Astrocyte (in vitro differentiated cells and primary cell): ENCODE data around the gene PPP1R11. TPM values are rescaled to one million over a fixed set of nuclear protein-coding genes. Genes with fewer than 3 reads are reported as not detected.
"Not testable (repeated sequence)": the region's sequence is repeated elsewhere in the genome, so short reads cannot be mapped to it uniquely, and the experiment has no call there.

Source experiments
- DNase-seq: peaks from one replicate; pipeline ENCODE4 v3.0.0-alpha.2; 2010; ENCODE audit warnings: low read depth
- FAIRE-seq: peaks from 2 replicates; lab custom pipeline; 2011; peaks lifted over from hg19 to GRCh38; lab: Jason Lieb, UNC
- H2AFZ ChIP-seq: 2 replicates; pipeline ENCODE4 v1.6.0; 2012; ENCODE audit warnings: low read depth, low read length, inconsistent platforms
- H3K27ac ChIP-seq: 2 replicates; pipeline ENCODE4 v1.5.1; 2011; ENCODE audit warnings: low read depth, low read length, inconsistent platforms
- H3K27me3 ChIP-seq: 2 replicates; pipeline ENCODE4 v1.6.0; 2011; ENCODE audit warnings: low read length, inconsistent platforms; ENCODE audit not compliant: insufficient read depth
- H3K36me3 ChIP-seq: 2 replicates; pipeline ENCODE4 v1.5.1; 2011; ENCODE audit warnings: low read length, inconsistent platforms; ENCODE audit not compliant: insufficient read depth
- H3K4me1 ChIP-seq: 2 replicates; pipeline ENCODE4 v1.5.1; 2011; ENCODE audit warnings: low read length, inconsistent platforms; ENCODE audit not compliant: insufficient read depth
- H3K4me2 ChIP-seq: 2 replicates; pipeline ENCODE4 v1.6.0; 2012; ENCODE audit warnings: low read length, inconsistent platforms
- H3K4me3 ChIP-seq: 2 replicates; pipeline ENCODE4 v1.5.1; 2011; ENCODE audit warnings: low read depth, mild to moderate bottlenecking, low read length, inconsistent platforms; ENCODE audit not compliant: insufficient read depth
- H3K79me2 ChIP-seq: 2 replicates; pipeline ENCODE4 v1.6.0; 2012; ENCODE audit warnings: mild to moderate bottlenecking, low read length, inconsistent platforms; ENCODE audit not compliant: insufficient read depth
- H3K9ac ChIP-seq: 2 replicates; pipeline ENCODE4 v1.6.0; 2012; ENCODE audit warnings: mild to moderate bottlenecking, low read length, inconsistent platforms
- H3K9me3 ChIP-seq: 2 replicates; pipeline ENCODE4 v1.5.1; 2012; ENCODE audit warnings: low read depth, mild to moderate bottlenecking, low read length, inconsistent platforms; ENCODE audit not compliant: insufficient read depth
- H4K20me1 ChIP-seq: 2 replicates; pipeline ENCODE4 v1.6.0; 2012; ENCODE audit warnings: low read length, inconsistent platforms; ENCODE audit not compliant: insufficient read depth
- H3K27ac Mint-ChIP-seq: one replicate; pipeline ENCODE4 v1.8.0; 2021; ENCODE audit warnings: mild to moderate bottlenecking, mixed read lengths; ENCODE audit not compliant: unreplicated experiment
- H3K27me3 Mint-ChIP-seq: one replicate; pipeline ENCODE4 v1.8.0; 2021; ENCODE audit warnings: low read depth, mixed read lengths; ENCODE audit not compliant: unreplicated experiment
- H3K36me3 Mint-ChIP-seq: one replicate; pipeline ENCODE4 v1.8.0; 2021; ENCODE audit warnings: low read depth, mixed read lengths; ENCODE audit not compliant: unreplicated experiment
- H3K4me1 Mint-ChIP-seq: one replicate; pipeline ENCODE4 v1.8.0; 2021; ENCODE audit warnings: low read depth, mixed read lengths; ENCODE audit not compliant: unreplicated experiment
- H3K4me3 Mint-ChIP-seq: one replicate; pipeline ENCODE4 v1.8.0; 2021; ENCODE audit warnings: mild to moderate bottlenecking, moderate library complexity, mixed read lengths; ENCODE audit not compliant: unreplicated experiment
- H3K9me3 Mint-ChIP-seq: one replicate; pipeline ENCODE4 v1.8.0; 2021; ENCODE audit warnings: mild to moderate bottlenecking, mixed read lengths; ENCODE audit not compliant: unreplicated experiment
- CTCF ChIP-seq: IDR thresholded peaks from 2 replicates; pipeline ENCODE4 v1.5.1; 2011; ENCODE audit warnings: low read depth, mild to moderate bottlenecking, inconsistent platforms, low read length, moderate library complexity; ENCODE audit not compliant: insufficient read depth
- EZH2 ChIP-seq: IDR thresholded peaks from 2 replicates; pipeline ENCODE4 v1.6.1; 2012; ENCODE audit warnings: mild to moderate bottlenecking, low read length, inconsistent platforms; ENCODE audit not compliant: insufficient read depth
- total RNA-seq: library from RNA; stranded (reverse); gene quantifications from 2 replicates; pipeline ENCODE4 v1.2.1, GENCODE V29; 2021

PPP1R11 gene
- total RNA-seq, 1 donor from 2014 or later: 37.8 TPM

DNA sequence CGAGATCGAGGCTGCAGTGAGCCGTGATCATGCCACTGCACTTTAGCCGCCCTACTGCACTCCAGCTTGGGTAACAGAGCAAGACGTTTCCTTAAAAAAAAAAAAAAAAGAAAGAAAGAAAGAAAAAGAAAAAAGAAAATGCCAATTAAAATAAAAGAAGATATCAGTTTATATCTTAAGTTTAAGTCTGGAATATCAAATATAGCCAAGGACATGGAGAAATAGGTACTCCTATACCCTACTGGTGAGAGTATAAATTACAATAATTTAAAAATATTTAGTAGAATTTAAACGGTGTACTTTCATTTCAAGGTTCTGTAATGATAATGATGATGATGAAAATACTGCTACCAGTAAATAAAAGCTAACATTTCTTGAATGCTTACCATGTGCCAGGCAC is 49.7 kb downstream of the PPP1R11 start:
- no peaks in the 10 kb centered on the region for H3K4me1 ChIP-seq
- Mint-ChIP-seq H3K9me3 (no peaks in the 10 kb centered on the region), H3K36me3 (no peaks in the 10 kb centered on the region), H3K27me3 (peaks cover 54% of the 10 kb centered on the region), H3K4me1 (no peaks in the 10 kb centered on the region), H3K27ac (no peak overlapping the region), H3K4me3 (no peak overlapping the region)
- H4K20me1 ChIP-seq: no peaks in the 10 kb centered on the region
- DNase-seq: no peak
- peaks cover 20% of the 10 kb centered on the region for H3K27me3 ChIP-seq
- H3K4me3 ChIP-seq: no peak overlapping the region
- H3K4me2 ChIP-seq: no peak overlapping the region
- no peak for FAIRE-seq
- H3K9me3 ChIP-seq: no peaks in the 10 kb centered on the region
- no peak overlapping the region for H3K9ac ChIP-seq
- H3K27ac ChIP-seq: no peak overlapping the region
- TF ChIP-seq CTCF (no peak), EZH2 (no peak)
- H3K36me3 ChIP-seq: no peaks in the 10 kb centered on the region
- no peak overlapping the region for H2AFZ ChIP-seq
- no peaks in the 10 kb centered on the region for H3K79me2 ChIP-seq

GRCh38 chr6:30118691-30119090 is 51.7 kb downstream of the PPP1R11 start:
- not testable (repeated sequence) for H3K9ac ChIP-seq, H3K4me1 ChIP-seq, H3K36me3 ChIP-seq, H3K4me3 Mint-ChIP-seq, H3K4me1 Mint-ChIP-seq, H2AFZ ChIP-seq, H4K20me1 ChIP-seq, H3K27me3 ChIP-seq, FAIRE-seq, H3K9me3 Mint-ChIP-seq, DNase-seq, H3K4me3 ChIP-seq, H3K79me2 ChIP-seq, H3K27ac ChIP-seq, H3K4me2 ChIP-seq, H3K9me3 ChIP-seq, H3K36me3 Mint-ChIP-seq, H3K27ac Mint-ChIP-seq
- H3K27me3 Mint-ChIP-seq: peaks cover 44% of the 10 kb centered on the region

Other genes starting within 250 kb of the PPP1R11 start
- 0.79 and 0.89 TPM in 2 replicates for gene HLA-G, start 239.4 kb upstream of the PPP1R11 start, total RNA-seq
- 327 and 501 TPM in 2 replicates for gene HLA-A, start 124.7 kb upstream of the PPP1R11 start, total RNA-seq
- gene POLR1H, start 5.9 kb upstream of the PPP1R11 start, total RNA-seq: 16.8 and 21.0 TPM in 2 replicates
- not detected in 2 replicates for gene RNF39, start 8.6 kb downstream of the PPP1R11 start, total RNA-seq
- not detected in 2 replicates for gene TRIM31, start 45.9 kb downstream of the PPP1R11 start, total RNA-seq
- not detected in 2 replicates for gene TRIM40, start 68.9 kb downstream of the PPP1R11 start, total RNA-seq
- not detected in 2 replicates for gene TRIM10, start 94.0 kb downstream of the PPP1R11 start, total RNA-seq
- not detected in 2 replicates for gene TRIM15, start 96.3 kb downstream of the PPP1R11 start, total RNA-seq
- 51.7 and 52.8 TPM in 2 replicates for gene TRIM26, start 146.2 kb downstream of the PPP1R11 start, total RNA-seq